Measurements from ENCODE around the gene NDUFA11. TPM values are rescaled to one million over a fixed set of nuclear protein-coding genes. Genes with fewer than 3 reads are reported as not detected.

NDUFA11 gene
- total RNA-seq, 2 experiments from 2014 or later, result 225 to 228 TPM

DNA sequence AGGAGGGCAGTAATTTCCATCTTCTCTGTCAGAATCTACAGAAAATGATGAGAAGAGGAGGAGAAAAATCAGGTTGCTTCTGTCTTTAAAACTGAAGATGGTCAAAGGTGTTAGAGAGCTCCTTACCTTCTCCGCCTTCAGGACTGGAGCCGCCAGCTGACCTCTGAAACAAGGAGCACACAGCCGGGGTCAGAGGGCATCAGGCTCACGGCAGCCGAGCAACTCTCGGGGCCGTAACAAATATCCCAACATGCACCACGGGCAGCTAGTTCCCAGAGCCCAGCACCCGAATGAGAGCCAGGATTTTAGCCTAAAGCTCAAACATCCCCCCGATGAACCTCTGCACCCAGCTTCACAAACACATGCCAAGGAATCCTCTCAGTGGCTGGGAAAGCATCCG is 38.1 kb upstream of the NDUFA11 start:
- no peaks in the 10 kb centered on the region for H3K27me3 Mint-ChIP-seq (ENCODE audit: low read depth)
- ATAC-seq (no peak), DNase-seq (no peak)
- H3K27ac Mint-ChIP-seq, result peak overlapping the region; percentile 32
- H3K4me3 Mint-ChIP-seq, result no peak overlapping the region
- no peaks in the 10 kb centered on the region for H3K9me3 Mint-ChIP-seq (ENCODE audit: insufficient read depth)
- peaks cover 8% of the 10 kb centered on the region for H3K4me1 Mint-ChIP-seq (ENCODE audit: low read depth)
- peaks cover 31% of the 10 kb centered on the region for H3K36me3 Mint-ChIP-seq (ENCODE audit: low read depth)
- POLR2A ChIA-PET, result interaction anchor here (1.0 kb wide), 1 partner anchor 36 kb away, joined by 3 read pairs; the partner anchor contains the start of gene RANBP3
- CTCF ChIA-PET, result interaction anchor here (2.3 kb wide), 1 partner anchor 138 kb away, joined by 11 read pairs; no protein-coding TSS in a partner anchor

DNA sequence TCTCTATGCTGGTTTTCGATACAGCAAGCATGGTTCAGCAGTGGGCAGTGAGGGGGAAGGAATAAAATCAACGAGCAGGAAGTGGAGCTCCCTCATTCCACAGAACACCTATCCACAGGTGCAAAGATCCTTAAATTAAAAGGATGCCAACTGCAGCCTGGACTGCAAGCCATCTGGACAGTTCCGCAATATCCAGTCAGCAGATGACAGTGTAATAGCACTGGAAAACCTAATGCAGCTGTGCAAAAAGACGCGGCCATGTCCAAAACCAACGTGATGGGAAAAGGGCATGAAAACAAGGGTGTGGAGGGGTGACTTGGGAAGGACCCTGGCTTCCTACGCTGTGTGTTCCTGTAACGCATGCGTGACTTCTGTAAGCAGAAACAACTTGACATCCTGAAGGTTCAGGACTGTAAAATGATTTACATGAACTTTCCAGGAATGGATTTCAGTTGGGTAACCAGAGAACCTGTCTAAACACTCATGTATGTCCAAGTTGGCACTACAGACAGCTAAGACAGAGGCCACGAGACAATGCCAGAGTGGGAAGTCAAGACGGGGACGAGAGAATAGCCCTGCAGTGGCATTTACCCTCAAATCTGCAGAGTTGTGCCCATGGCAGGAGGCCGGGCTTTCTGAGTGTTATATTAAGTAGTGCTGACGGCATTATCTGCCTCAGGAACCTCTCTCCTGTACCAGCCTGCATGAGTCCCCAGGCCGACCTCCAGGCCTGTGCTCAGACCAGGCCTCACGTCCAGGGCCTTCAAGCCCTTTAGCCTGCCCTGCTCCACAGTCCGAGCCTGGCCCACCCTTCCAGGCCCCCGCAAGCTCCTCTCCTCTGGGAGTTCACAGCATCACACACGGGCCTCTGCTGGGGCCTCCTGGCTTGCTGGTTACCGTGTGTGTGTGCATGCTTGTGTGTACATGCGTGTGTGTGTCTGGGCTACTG is 36.9 kb upstream of the NDUFA11 start:
- Mint-ChIP-seq H3K27ac (no peak overlapping the region), H3K4me1 (ENCODE audit: low read depth) (no peaks in the 10 kb centered on the region), H3K27me3 (ENCODE audit: low read depth) (no peaks in the 10 kb centered on the region), H3K4me3 (no peak overlapping the region), H3K36me3 (ENCODE audit: low read depth) (peaks cover 27% of the 10 kb centered on the region), H3K9me3 (ENCODE audit: insufficient read depth) (no peaks in the 10 kb centered on the region)
- POLR2A ChIA-PET, result no interaction called here
- no peak for DNase-seq
- CTCF ChIA-PET, result no interaction called here
- ATAC-seq, result no peak

GRCh38 chr19:5937550-5937949 is 34.0 kb upstream of the NDUFA11 start:
- ChIA-PET POLR2A (no interaction called here), CTCF (interaction anchor here (0.9 to 1.8 kb wide), 3 partner anchors 11 to 134 kb away, joined by 3 to 4 read pairs (median 4); no protein-coding TSS in a partner anchor)
- DNase-seq, result no peak
- Mint-ChIP-seq H3K27me3 (ENCODE audit: low read depth) (no peaks in the 10 kb centered on the region), H3K27ac (no peak overlapping the region), H3K9me3 (ENCODE audit: insufficient read depth) (no peaks in the 10 kb centered on the region), H3K4me1 (ENCODE audit: low read depth) (no peaks in the 10 kb centered on the region), H3K4me3 (no peak overlapping the region), H3K36me3 (ENCODE audit: low read depth) (peaks cover 30% of the 10 kb centered on the region)
- ATAC-seq, result no peak

- no peaks in the 10 kb centered on the region for H3K27me3 Mint-ChIP-seq (ENCODE audit: low read depth)
- ChIA-PET CTCF (no interaction called here), POLR2A (no interaction called here)
- no peak overlapping the region for H3K27ac Mint-ChIP-seq
- no peaks in the 10 kb centered on the region for H3K4me1 Mint-ChIP-seq (ENCODE audit: low read depth)
- ATAC-seq (no peak), DNase-seq (no peak)
- no peak overlapping the region for H3K4me3 Mint-ChIP-seq
- H3K36me3 Mint-ChIP-seq (ENCODE audit: low read depth), result peaks cover 29% of the 10 kb centered on the region
- no peaks in the 10 kb centered on the region for H3K9me3 Mint-ChIP-seq (ENCODE audit: insufficient read depth)
Measured at GRCh38 chr19:5936292-5936592, 32.7 kb upstream of the NDUFA11 start.

- ChIA-PET CTCF (no interaction called here), POLR2A (no interaction called here)
- Mint-ChIP-seq H3K27me3 (ENCODE audit: low read depth) (no peaks in the 10 kb centered on the region), H3K4me3 (no peak overlapping the region), H3K36me3 (ENCODE audit: low read depth) (peaks cover 32% of the 10 kb centered on the region), H3K4me1 (ENCODE audit: low read depth) (no peaks in the 10 kb centered on the region), H3K27ac (no peak overlapping the region), H3K9me3 (ENCODE audit: insufficient read depth) (no peaks in the 10 kb centered on the region)
- ATAC-seq (no peak), DNase-seq (no peak)
Measured at GRCh38 chr19:5935473-5936291, 32.1 kb upstream of the NDUFA11 start.

- no peak overlapping the region for H3K4me3 Mint-ChIP-seq
- DNase-seq (no peak), ATAC-seq (no peak)
- no peaks in the 10 kb centered on the region for H3K9me3 Mint-ChIP-seq (ENCODE audit: insufficient read depth)
- H3K4me1 Mint-ChIP-seq (ENCODE audit: low read depth), result no peaks in the 10 kb centered on the region
- H3K27ac Mint-ChIP-seq, result no peak overlapping the region
- CTCF ChIA-PET, result no interaction called here
- POLR2A ChIA-PET, result no interaction called here
- no peaks in the 10 kb centered on the region for H3K27me3 Mint-ChIP-seq (ENCODE audit: low read depth)
- peaks cover 30% of the 10 kb centered on the region for H3K36me3 Mint-ChIP-seq (ENCODE audit: low read depth)
Measured at GRCh38 chr19:5934774-5935472, 31.3 kb upstream of the NDUFA11 start.

DNA sequence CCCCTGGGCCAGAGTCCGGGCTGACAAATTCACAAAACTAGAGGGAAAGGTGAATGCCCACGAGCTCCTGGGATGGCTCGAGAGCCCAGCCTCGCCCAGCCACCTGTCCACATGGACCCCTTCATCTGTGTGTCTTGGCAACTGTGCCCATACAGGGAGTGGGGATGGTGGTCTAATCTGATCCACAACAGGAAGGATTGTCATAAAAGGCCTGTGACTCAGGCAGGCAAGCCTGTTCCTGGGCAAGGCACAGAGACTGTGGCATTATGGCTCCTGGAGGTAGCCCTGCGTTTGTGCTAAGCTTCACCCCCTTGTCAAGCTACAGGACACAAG is 30.4 kb upstream of the NDUFA11 start:
- CTCF ChIA-PET, result no interaction called here
- no peaks in the 10 kb centered on the region for H3K27me3 Mint-ChIP-seq (ENCODE audit: low read depth)
- POLR2A ChIA-PET, result no interaction called here
- H3K27ac Mint-ChIP-seq, result no peak overlapping the region
- no peak for ATAC-seq
- peaks cover 27% of the 10 kb centered on the region for H3K36me3 Mint-ChIP-seq (ENCODE audit: low read depth)
- no peaks in the 10 kb centered on the region for H3K9me3 Mint-ChIP-seq (ENCODE audit: insufficient read depth)
- no peak overlapping the region for H3K4me3 Mint-ChIP-seq
- DNase-seq, result no peak
- no peaks in the 10 kb centered on the region for H3K4me1 Mint-ChIP-seq (ENCODE audit: low read depth)

DNA sequence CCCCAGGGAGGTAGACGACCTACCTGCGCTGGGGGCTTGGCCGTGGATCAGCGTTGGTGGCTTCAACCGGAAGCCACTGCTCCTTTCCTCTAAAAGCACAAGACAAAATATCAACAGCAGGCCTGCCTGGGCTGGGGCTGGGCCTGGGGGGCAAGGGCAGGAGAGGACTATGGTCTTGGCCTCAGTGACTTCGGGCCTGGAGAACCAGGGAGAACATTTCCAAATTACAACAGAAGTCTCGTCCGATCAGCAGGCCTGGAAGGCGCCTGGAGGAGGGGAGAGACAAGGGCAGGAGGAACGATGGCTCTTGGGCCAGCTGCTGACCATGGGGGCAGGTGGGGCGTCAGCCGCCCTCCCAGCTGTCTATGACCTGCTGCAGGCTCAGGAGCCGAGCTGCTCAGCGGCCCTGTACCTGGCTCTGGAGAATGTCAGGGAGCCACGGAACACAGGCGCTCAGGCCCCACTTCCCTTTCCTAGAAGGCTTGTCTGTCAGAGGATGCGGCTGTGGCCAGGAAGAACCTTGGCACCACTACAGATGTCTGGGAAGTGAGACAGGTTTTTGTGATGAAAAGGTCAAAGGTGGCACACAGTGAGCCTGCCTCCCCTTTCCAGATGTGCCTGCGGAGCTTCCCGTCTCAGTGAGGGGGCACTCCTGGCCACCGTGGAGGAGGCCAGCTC is 29.9 kb upstream of the NDUFA11 start:
- ChIA-PET CTCF (no interaction called here), POLR2A (no interaction called here)
- no peak for ATAC-seq
- Mint-ChIP-seq H3K36me3 (ENCODE audit: low read depth) (peaks cover 33% of the 10 kb centered on the region), H3K27me3 (ENCODE audit: low read depth) (no peaks in the 10 kb centered on the region), H3K9me3 (ENCODE audit: insufficient read depth) (no peaks in the 10 kb centered on the region), H3K4me1 (ENCODE audit: low read depth) (no peaks in the 10 kb centered on the region), H3K27ac (peak overlapping the region; percentile 24), H3K4me3 (no peak overlapping the region)
- DNase-seq, result no peak

- Mint-ChIP-seq H3K27me3 (ENCODE audit: low read depth) (no peaks in the 10 kb centered on the region), H3K27ac (no peak overlapping the region), H3K9me3 (ENCODE audit: insufficient read depth) (no peaks in the 10 kb centered on the region), H3K4me1 (ENCODE audit: low read depth) (no peaks in the 10 kb centered on the region), H3K4me3 (no peak overlapping the region), H3K36me3 (ENCODE audit: low read depth) (peaks cover 37% of the 10 kb centered on the region)
- ChIA-PET CTCF (no interaction called here), POLR2A (no interaction called here)
- ATAC-seq (no peak), DNase-seq (no peak)
Measured at GRCh38 chr19:5932609-5933262, 29.1 kb upstream of the NDUFA11 start.

- POLR2A ChIA-PET, result no interaction called here
Measured at GRCh38 chr19:5932146-5932545, 28.6 kb upstream of the NDUFA11 start.

DNA sequence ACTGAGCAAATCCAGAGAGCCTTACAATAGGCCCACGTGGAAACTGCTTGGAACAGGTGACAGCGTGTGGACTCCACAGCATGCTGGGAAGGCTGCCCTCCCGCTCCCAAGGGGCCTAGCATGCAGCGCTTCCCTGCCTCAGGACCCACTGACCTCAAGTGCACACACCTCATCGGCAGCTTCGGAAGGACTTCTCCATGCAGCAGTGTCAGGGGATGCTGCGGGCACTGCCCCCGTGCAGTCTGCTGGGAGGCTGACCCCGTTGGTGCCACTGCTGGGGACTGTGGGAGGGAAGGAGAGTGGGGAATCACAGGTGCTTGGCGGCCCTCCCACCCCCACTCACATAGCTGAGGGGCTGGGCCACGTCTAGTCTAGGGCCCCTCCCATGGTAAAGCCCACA is 27.7 kb upstream of the NDUFA11 start:
- no peaks in the 10 kb centered on the region for H3K9me3 Mint-ChIP-seq (ENCODE audit: insufficient read depth)
- POLR2A ChIA-PET, result no interaction called here
- H3K36me3 Mint-ChIP-seq (ENCODE audit: low read depth), result peaks cover 37% of the 10 kb centered on the region
- DNase-seq (no peak), ATAC-seq (no peak)
- H3K27me3 Mint-ChIP-seq (ENCODE audit: low read depth), result no peaks in the 10 kb centered on the region
- no peaks in the 10 kb centered on the region for H3K4me1 Mint-ChIP-seq (ENCODE audit: low read depth)
- CTCF ChIA-PET, result no interaction called here
- no peak overlapping the region for H3K4me3 Mint-ChIP-seq
- no peak overlapping the region for H3K27ac Mint-ChIP-seq

More at GRCh38 chr19:5932146-5932545, 28.6 kb upstream of the NDUFA11 start:
- Mint-ChIP-seq H3K4me3 (no peak overlapping the region), H3K27ac (no peak overlapping the region), H3K4me1 (ENCODE audit: low read depth) (no peaks in the 10 kb centered on the region), H3K36me3 (ENCODE audit: low read depth) (peaks cover 38% of the 10 kb centered on the region), H3K27me3 (ENCODE audit: low read depth) (no peaks in the 10 kb centered on the region), H3K9me3 (ENCODE audit: insufficient read depth) (no peaks in the 10 kb centered on the region)
- ATAC-seq, result no peak
- DNase-seq, result no peak
- CTCF ChIA-PET, result no interaction called here

Data from activated CD8-positive, alpha-beta T cell treated with anti-CD3 and anti-CD28 coated beads, Interleukin-2, amount 10 ng/mL, durations not matched to agents 7 days and 5 days (primary cell).